Measurements from ENCODE around the gene SVIP. TPM values are rescaled to one million over a fixed set of nuclear protein-coding genes. Genes with fewer than 3 reads are reported as not detected.

The SVIP gene
- total RNA-seq, 4 donors from 2014 or later: 7.9 to 17.0 (median 12.8) TPM

DNA sequence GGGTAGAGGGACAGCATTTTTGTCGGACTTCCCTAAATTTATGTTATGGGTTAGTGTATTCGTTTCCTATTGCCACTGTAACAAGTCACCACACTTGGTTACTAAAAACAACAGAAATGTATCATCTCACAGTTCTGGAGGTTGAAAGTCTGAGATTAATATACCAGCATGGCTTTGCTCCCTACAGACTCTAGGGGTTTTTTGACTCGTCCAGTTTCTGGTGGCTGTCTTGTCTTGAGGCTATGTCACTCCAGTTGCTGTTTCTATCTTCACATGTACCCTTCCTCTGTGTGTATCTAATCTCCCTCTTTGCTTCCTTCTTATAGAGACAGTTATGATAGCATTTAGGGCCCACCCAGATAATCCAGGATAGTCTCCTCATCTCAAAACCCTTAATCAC lies 39.7 kb upstream of the SVIP start:
- Histone ChIP-seq H3K27me3 (no peaks in the 10 kb centered on the region), H3K27ac (replicated peaks in 1 of 4) (no peak overlapping the region), H3K4me1 (no peaks in the 10 kb centered on the region), H3K36me3 (no peaks in the 10 kb centered on the region), H3K9me3 (no peaks in the 10 kb centered on the region), H3K4me3 (no peak overlapping the region)
- no peak for DNase-seq (ENCODE audit: extremely low spot score)
- TF ChIP-seq POLR2A (IDR thresholded peaks at IDR 0.05; ENCODE audit: low read depth) (no peak), POLR2AphosphoS5 (IDR thresholded peaks at IDR 0.05) (no peak), EP300 (IDR thresholded peaks at IDR 0.05) (no peak)
- TF ChIP-seq, protein P1, sequence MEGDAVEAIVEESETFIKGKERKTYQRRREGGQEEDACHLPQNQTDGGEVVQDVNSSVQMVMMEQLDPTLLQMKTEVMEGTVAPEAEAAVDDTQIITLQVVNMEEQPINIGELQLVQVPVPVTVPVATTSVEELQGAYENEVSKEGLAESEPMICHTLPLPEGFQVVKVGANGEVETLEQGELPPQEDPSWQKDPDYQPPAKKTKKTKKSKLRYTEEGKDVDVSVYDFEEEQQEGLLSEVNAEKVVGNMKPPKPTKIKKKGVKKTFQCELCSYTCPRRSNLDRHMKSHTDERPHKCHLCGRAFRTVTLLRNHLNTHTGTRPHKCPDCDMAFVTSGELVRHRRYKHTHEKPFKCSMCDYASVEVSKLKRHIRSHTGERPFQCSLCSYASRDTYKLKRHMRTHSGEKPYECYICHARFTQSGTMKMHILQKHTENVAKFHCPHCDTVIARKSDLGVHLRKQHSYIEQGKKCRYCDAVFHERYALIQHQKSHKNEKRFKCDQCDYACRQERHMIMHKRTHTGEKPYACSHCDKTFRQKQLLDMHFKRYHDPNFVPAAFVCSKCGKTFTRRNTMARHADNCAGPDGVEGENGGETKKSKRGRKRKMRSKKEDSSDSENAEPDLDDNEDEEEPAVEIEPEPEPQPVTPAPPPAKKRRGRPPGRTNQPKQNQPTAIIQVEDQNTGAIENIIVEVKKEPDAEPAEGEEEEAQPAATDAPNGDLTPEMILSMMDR (IDR thresholded peaks at IDR 0.05): no peak
- intact Hi-C loops (cut with DNase I): no loop called here
- 96% methylated on average over 3 of the region's 3 CpGs for WGBS

DNA sequence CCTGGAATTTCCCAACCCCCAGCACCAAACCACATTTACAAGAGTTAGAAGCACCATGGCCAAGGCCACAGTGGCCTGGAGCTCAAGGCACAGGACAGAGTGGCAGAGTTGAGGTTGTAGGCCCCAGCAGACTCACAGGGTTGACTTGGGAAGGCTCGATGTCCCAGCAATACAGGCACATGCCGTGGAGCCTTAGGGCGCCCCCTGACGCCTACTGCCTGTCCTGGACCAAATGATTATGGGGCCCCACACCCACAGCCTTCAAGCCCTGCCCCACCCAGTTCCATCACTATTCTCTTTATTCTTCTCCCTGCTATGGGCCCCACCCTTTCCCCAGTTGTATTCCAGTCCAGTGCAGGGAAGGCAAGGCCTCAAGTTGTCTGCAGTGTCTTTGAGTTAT lies 30.6 kb upstream of the SVIP start, which contains the start of gene CCDC179:
CCDC179 (minus strand) TSS at position 234 of the 400 bp plus-strand sequence; CDS start at position 181, 53 bp downstream.
- Histone ChIP-seq H3K36me3 (no peaks in the 10 kb centered on the region), H3K4me1 (no peaks in the 10 kb centered on the region), H3K4me3 (no peak within 1 kb of the TSS), H3K27me3 (no peaks in the 10 kb centered on the region), H3K27ac (replicated peaks in 1 of 4) (no peak within 1 kb of the TSS), H3K9me3 (no peaks in the 10 kb centered on the region)
- no peak for TF ChIP-seq POLR2AphosphoS5 (IDR thresholded peaks at IDR 0.05)
- no peak for TF ChIP-seq POLR2A (IDR thresholded peaks at IDR 0.05; ENCODE audit: low read depth)
- TF ChIP-seq, protein P1 (IDR thresholded peaks at IDR 0.05): no peak
- WGBS: 100% methylated on average over 4 of the region's 4 CpGs
- intact Hi-C loops (cut with DNase I): no loop called here
- no peak for DNase-seq (ENCODE audit: extremely low spot score)

DNA sequence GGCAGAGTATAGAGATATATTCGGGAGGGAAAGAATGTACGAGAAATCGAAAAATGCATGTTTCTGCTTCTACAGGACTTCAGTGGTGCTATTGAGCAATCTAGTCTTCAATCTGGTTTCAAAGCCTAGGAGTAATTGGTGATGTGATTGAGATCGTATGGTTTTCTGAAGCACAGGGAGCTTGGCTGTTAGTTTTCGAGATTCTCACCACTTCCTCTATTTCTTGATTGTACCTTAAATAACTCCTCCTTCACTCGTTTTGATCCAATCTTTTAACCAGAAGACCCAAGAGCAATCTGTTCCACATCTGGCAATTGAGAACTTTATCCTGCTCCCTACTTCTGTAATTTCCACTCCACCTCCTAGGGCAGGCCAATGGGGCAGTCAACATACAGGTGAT lies 30.2 kb upstream of the SVIP start:
- Histone ChIP-seq H3K4me3 (no peak overlapping the region), H3K27me3 (no peaks in the 10 kb centered on the region), H3K27ac (replicated peaks in 1 of 4) (no peak overlapping the region), H3K36me3 (no peaks in the 10 kb centered on the region), H3K4me1 (no peaks in the 10 kb centered on the region), H3K9me3 (no peaks in the 10 kb centered on the region)
- 90% methylated on average over 6 of the region's 6 CpGs for WGBS
- DNase-seq (ENCODE audit: extremely low spot score): no peak
- intact Hi-C loops (cut with DNase I): no loop called here
- TF ChIP-seq POLR2A (IDR thresholded peaks at IDR 0.05; ENCODE audit: low read depth) (no peak), EP300 (IDR thresholded peaks at IDR 0.05) (no peak), POLR2AphosphoS5 (IDR thresholded peaks at IDR 0.05) (no peak)
- TF ChIP-seq, protein P1 (IDR thresholded peaks at IDR 0.05): no peak

DNA sequence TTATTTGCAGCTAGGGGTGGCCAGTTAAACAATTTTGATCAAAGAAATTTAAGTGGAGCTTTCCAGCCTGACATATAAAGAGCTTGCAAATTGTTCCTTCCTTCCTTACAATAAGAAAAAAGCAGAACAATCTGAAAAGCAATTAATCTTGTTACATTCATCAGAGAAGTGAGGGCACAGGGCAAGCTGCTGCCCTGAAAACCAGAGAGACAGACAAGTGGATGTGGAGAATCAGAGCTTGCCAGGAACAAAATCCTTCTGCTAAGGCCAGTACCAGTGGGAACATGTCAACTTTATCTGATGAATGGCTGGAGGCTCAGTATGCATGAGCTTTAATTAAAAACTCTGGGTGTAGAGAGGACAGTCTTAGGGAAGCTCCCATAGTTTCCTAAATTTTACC lies 21.9 kb upstream of the SVIP start:
- TF ChIP-seq, protein P1 (IDR thresholded peaks at IDR 0.05): no peak
- TF ChIP-seq EP300 (IDR thresholded peaks at IDR 0.05) (no peak), POLR2A (IDR thresholded peaks at IDR 0.05; ENCODE audit: low read depth) (no peak), POLR2AphosphoS5 (IDR thresholded peaks at IDR 0.05) (no peak)
- Histone ChIP-seq H3K27ac (replicated peaks in 1 of 4) (no peak overlapping the region), H3K4me1 (no peaks in the 10 kb centered on the region), H3K36me3 (no peaks in the 10 kb centered on the region), H3K4me3 (no peak overlapping the region), H3K27me3 (no peaks in the 10 kb centered on the region), H3K9me3 (peaks cover 0 to 4% (median 0%) of the 10 kb centered on the region in 4 donors)
- DNase-seq (ENCODE audit: extremely low spot score): no peak
- intact Hi-C loops (cut with DNase I): no loop called here

DNA sequence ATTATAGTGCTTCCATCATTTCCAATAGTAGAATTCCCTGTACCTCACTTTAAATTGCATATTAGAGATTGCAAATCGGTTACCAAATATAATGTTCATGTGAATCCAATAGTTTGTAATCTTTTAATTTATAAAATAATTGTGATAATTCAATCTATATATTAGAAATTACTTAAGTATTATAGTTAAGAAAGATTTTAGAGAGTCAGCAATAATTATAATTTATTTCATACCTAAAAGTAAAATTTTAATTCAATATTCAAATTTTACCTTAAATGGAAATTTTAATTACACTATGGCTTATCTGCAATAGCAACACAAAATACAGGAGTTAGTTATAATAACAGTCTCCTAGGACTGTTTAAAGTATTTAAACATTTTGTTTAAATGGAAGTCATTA lies 17.1 kb upstream of the SVIP start:
- Histone ChIP-seq H3K4me3 (no peak overlapping the region), H3K9me3 (no peaks in the 10 kb centered on the region), H3K36me3 (no peaks in the 10 kb centered on the region), H3K27ac (replicated peaks in 1 of 4) (no peak overlapping the region), H3K4me1 (no peaks in the 10 kb centered on the region), H3K27me3 (no peaks in the 10 kb centered on the region)
- 98% methylated on average over 1 of the region's 1 CpG for WGBS
- DNase-seq (ENCODE audit: extremely low spot score): no peak
- TF ChIP-seq EP300 (IDR thresholded peaks at IDR 0.05): no peak
- TF ChIP-seq POLR2A (IDR thresholded peaks at IDR 0.05; ENCODE audit: low read depth): no peak
- TF ChIP-seq, protein P1 (IDR thresholded peaks at IDR 0.05): no peak
- no peak for TF ChIP-seq POLR2AphosphoS5 (IDR thresholded peaks at IDR 0.05)
- intact Hi-C loops (cut with DNase I): no loop called here
